ENCODE measurements around the gene MT3. TPM values are rescaled to one million over a fixed set of nuclear protein-coding genes. Genes with fewer than 3 reads are reported as not detected.

Gene MT3
- total RNA-seq, 1 donor from 2014 or later = not detected

DNA sequence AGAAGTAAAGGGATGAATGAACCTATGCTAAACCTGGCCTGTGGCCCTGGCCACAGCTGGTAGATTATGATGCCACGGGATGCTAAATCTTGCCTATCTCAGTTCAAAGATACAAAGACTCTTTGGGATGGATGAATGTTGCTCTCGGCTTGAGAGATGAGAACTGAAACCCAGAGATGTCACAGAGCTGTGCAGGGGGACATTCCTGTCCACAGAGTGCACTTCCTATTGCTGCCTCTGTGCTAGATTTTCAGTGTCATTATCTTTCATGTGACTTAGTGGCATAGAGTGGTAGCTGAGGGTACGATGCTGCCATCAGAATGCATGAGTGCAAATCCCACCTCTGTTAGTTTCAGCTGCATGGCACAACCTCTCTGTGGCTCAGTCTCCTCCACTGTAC, 40.8 kb downstream of the MT3 start:
- H3K27ac Mint-ChIP-seq (ENCODE audit: unreplicated experiment) = no peak overlapping the region

DNA sequence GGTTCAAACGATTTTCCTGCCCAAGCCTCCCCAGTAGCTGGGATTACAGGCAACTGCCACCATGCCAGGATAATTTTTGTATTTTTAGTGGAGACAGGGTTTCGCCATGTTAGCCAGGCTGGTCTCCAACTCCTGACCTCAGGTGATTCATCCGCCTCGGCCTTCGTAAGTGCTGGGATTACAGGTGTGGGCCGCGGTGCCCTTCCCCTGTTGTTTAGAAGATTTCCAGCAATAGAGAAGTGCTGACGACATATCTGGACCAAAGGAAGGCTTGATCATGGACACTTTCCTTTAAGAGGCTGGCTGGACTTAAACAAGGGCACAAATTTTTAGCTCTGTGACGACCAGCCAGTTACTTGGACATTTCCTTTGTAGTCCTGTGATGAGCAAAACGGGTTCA, 41.9 kb downstream of the MT3 start:
- Mint-ChIP-seq H3K27ac (ENCODE audit: unreplicated experiment) (no peak overlapping the region), H3K36me3 (ENCODE audit: low read depth) (no peaks in the 10 kb centered on the region), H3K4me3 (peak overlapping the region; percentile 80), H3K27me3 (ENCODE audit: low read depth) (peaks cover 94% of the 10 kb centered on the region), H3K9me3 (no peaks in the 10 kb centered on the region), H3K4me1 (peaks cover 4% of the 10 kb centered on the region)
- TF ChIP-seq, protein P1, sequence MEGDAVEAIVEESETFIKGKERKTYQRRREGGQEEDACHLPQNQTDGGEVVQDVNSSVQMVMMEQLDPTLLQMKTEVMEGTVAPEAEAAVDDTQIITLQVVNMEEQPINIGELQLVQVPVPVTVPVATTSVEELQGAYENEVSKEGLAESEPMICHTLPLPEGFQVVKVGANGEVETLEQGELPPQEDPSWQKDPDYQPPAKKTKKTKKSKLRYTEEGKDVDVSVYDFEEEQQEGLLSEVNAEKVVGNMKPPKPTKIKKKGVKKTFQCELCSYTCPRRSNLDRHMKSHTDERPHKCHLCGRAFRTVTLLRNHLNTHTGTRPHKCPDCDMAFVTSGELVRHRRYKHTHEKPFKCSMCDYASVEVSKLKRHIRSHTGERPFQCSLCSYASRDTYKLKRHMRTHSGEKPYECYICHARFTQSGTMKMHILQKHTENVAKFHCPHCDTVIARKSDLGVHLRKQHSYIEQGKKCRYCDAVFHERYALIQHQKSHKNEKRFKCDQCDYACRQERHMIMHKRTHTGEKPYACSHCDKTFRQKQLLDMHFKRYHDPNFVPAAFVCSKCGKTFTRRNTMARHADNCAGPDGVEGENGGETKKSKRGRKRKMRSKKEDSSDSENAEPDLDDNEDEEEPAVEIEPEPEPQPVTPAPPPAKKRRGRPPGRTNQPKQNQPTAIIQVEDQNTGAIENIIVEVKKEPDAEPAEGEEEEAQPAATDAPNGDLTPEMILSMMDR (conservative IDR thresholded peaks at IDR 0.05) = no peak
- no peak for DNase-seq (ENCODE audit: low read depth, low spot score)

More for the DNA sequence above, 40.8 kb downstream of the MT3 start:
- no peaks in the 10 kb centered on the region for H3K36me3 Mint-ChIP-seq (ENCODE audit: low read depth)
- no peaks in the 10 kb centered on the region for H3K9me3 Mint-ChIP-seq
- H3K4me3 Mint-ChIP-seq = peak overlapping the region; percentile 16
- H3K27me3 Mint-ChIP-seq (ENCODE audit: low read depth) = peaks cover 94% of the 10 kb centered on the region
- TF ChIP-seq, protein P1 (conservative IDR thresholded peaks at IDR 0.05) = no peak
- peaks cover 10% of the 10 kb centered on the region for H3K4me1 Mint-ChIP-seq
- DNase-seq (ENCODE audit: low read depth, low spot score) = no peak

DNA sequence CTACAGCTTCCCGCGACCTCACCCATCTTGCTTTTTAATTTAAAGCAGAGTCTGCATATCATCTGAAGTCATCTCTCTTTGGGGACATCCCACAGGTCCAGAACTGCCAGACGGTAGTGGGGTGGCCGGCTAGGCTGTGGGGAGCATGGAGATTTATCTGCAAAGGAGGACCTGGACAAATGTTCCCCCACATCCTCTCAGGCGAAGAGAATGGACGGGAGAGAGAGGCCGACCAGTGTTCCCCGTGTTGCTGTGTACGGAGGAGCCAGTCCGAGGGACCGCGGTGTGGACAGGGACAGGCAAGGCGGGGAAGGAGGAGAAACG, 42.5 kb downstream of the MT3 start:
- Mint-ChIP-seq H3K27ac (ENCODE audit: unreplicated experiment) (no peak overlapping the region), H3K9me3 (no peaks in the 10 kb centered on the region), H3K4me3 (peak overlapping the region; percentile 80), H3K4me1 (peaks cover 4% of the 10 kb centered on the region), H3K36me3 (ENCODE audit: low read depth) (no peaks in the 10 kb centered on the region), H3K27me3 (ENCODE audit: low read depth) (peaks cover 94% of the 10 kb centered on the region)
- TF ChIP-seq, protein P1 (conservative IDR thresholded peaks at IDR 0.05) = no peak
- DNase-seq (ENCODE audit: low read depth, low spot score) = no peak

DNA sequence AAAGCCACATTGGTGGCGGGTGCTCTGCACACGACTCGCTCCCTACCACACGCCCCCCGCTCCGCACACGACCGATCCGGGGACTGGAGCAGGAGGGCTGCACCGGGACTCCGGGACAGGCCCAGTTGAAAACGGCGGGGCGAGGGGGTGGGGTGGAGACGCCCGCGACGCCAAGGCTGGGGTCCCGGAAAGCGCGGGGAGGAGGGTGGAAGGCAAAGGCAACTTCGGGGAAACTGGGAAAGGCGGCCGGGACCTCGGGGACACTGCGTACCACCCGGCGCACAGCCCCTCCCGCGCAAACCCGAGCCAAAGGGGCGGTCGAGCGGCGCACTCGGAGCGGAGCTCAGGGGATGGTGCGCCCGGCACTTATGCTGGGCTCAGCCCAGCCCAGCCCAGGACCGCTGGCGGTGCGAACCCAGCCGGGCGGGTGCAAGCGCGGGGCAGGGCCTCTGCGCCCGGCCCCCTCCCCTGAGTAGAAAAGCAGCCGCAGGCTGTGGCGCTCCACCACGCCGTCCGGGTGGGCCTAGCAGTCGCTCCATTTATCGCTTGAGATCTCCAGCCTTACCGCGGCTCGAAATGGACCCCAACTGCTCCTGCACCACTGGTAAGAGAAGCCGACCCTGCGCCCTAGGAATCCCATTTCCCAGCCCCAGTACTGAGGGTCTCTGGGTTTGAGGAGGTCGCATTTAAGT, 43.0 kb downstream of the MT3 start, which contains the start of gene MT1M:
Gene MT1M, plus strand, starts transcription at position 504 of the 692 bp plus-strand sequence. Its CDS starts 73 bp downstream, at position 577.
- Mint-ChIP-seq H3K27ac (ENCODE audit: unreplicated experiment) (no peak within 1 kb of the TSS), H3K4me1 (peaks cover 4% of the 10 kb centered on the region), H3K4me3 (peak within 1 kb of the TSS; percentile 80), H3K27me3 (ENCODE audit: low read depth) (peaks cover 94% of the 10 kb centered on the region), H3K36me3 (ENCODE audit: low read depth) (no peaks in the 10 kb centered on the region), H3K9me3 (no peaks in the 10 kb centered on the region)
- DNase-seq (ENCODE audit: low read depth, low spot score) = no peak
- TF ChIP-seq, protein P1 (conservative IDR thresholded peaks at IDR 0.05) = no peak

DNA sequence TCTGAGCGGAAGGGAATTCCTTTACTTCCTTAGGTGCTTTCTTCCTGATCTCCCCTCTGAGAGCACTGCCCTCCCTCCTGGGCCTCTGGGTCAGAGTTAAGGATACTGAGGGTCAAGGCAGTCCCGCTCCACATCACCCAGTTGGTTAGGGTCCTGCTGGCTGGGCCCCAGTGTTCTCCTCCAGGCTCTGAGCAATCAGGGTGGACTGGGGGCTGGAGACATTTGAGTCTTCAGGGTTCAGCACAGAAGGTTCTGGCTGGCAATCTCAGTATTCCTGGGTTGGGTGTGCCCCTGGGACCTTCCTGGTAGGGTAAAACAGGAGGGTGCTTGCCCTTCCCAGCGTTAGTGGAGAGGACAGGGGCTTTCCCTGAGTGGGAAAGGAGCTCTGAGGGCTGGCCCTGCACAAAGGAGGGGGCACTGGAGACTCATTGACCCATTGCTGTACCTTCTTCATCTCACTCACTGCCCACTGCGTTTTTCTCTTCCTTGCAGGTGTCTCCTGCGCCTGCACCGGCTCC, 43.6 kb downstream of the MT3 start:
- peaks cover 97% of the 10 kb centered on the region for H3K27me3 Mint-ChIP-seq (ENCODE audit: low read depth)
- TF ChIP-seq, protein P1 (conservative IDR thresholded peaks at IDR 0.05) = no peak
- H3K9me3 Mint-ChIP-seq = no peaks in the 10 kb centered on the region
- peak overlapping the region; percentile 36 for H3K4me3 Mint-ChIP-seq
- DNase-seq (ENCODE audit: low read depth, low spot score) = no peak
- H3K27ac Mint-ChIP-seq (ENCODE audit: unreplicated experiment) = no peak overlapping the region
- H3K4me1 Mint-ChIP-seq = peaks cover 7% of the 10 kb centered on the region
- no peaks in the 10 kb centered on the region for H3K36me3 Mint-ChIP-seq (ENCODE audit: low read depth)
